ENCODE results near the gene ELF4. TPM values are rescaled to one million over a fixed set of nuclear protein-coding genes. Genes with fewer than 3 reads are reported as not detected.

Gene ELF4
- total RNA-seq, 2 donors from 2014 or later: 1.6 to 3.6 TPM

DNA sequence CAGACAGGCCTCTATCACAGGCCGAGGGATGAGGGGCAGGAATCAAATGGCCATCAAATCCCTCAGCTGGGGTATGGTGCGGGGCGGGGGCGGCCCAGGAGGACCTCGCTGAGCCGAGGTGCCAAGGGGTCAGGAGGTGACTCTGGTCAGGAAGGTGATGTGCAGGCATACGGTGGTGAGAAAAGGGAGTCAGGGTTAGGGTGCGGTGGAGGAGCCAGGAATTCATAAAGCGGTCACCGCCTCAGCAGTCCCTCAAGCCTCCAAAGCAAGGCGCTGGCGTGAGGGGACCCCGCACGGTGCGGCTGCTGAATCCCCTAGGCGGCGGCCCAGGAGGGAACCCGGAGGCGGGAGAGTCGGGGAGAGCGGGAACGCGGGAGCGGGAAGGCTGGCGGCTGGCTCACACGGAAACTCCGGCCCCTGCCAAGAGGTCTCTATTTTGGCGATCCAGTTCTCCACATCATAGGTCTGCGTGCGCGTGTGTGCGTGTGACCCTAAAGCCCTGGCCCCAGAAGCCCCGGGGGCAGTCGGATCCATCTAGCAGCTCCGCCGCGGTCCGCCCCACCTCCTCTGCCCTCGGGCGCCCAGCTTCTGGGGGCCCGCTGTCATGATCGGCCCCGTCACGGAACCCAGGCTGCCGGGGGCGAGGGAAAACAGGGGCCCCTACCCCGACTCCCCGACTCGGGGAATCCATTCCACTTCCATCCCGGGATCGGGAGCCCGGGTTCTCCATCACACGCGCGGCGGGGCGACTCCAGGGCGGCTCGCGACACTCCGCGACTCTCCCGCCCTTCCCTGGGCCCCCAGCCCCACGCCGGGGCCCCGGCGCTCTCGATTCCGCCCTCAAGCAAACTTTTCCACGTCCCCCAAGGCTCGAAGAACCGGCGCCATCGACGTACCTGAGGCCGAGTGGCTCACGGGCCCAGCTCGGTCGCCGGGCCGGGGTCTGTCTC, 593 bp downstream of the ELF4 start:
- peak in 1 of 4 donors; percentile 19 for DNase-seq
- Histone ChIP-seq H3K27me3 (no peaks in the 10 kb centered on the region), H3K27ac (peak overlapping the region in 3 of 4 donors; percentile 36 to 81 (median 40)), H3K4me1 (no peaks in the 10 kb centered on the region), H3K4me3 (peak overlapping the region; percentile 2 to 12), H3K9me3 (no peaks in the 10 kb centered on the region), H3K36me3 (replicated peaks in 1 of 2; ENCODE audit: insufficient read depth in 1 of 2, low read depth in 2 of 2) (no peaks in the 10 kb centered on the region)
- WGBS, 2 donors: 13 to 49% methylated on average over 20 to 46 of the region's 81 CpGs
- intact Hi-C loops (cut with DNase I): no loop called here
- TF ChIP-seq, protein P1, sequence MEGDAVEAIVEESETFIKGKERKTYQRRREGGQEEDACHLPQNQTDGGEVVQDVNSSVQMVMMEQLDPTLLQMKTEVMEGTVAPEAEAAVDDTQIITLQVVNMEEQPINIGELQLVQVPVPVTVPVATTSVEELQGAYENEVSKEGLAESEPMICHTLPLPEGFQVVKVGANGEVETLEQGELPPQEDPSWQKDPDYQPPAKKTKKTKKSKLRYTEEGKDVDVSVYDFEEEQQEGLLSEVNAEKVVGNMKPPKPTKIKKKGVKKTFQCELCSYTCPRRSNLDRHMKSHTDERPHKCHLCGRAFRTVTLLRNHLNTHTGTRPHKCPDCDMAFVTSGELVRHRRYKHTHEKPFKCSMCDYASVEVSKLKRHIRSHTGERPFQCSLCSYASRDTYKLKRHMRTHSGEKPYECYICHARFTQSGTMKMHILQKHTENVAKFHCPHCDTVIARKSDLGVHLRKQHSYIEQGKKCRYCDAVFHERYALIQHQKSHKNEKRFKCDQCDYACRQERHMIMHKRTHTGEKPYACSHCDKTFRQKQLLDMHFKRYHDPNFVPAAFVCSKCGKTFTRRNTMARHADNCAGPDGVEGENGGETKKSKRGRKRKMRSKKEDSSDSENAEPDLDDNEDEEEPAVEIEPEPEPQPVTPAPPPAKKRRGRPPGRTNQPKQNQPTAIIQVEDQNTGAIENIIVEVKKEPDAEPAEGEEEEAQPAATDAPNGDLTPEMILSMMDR (IDR thresholded peaks at IDR 0.05): no peak
- TF ChIP-seq POLR2A (IDR thresholded peaks at IDR 0.05): no peak
- peak; percentile 25 for ATAC-seq

- DNase-seq: no peak
- no peak for TF ChIP-seq POLR2A (IDR thresholded peaks at IDR 0.05)
- TF ChIP-seq, protein P1 (IDR thresholded peaks at IDR 0.05): no peak
- no peak overlapping the region for H3K4me3 ChIP-seq
- H3K9me3 ChIP-seq: no peaks in the 10 kb centered on the region
- 27 to 42% methylated on average over 4 to 9 of the region's 9 CpGs for WGBS, 2 donors
- no peaks in the 10 kb centered on the region for H3K4me1 ChIP-seq
- no peaks in the 10 kb centered on the region for H3K27me3 ChIP-seq
- intact Hi-C loops (cut with DNase I): no loop called here
- H3K27ac ChIP-seq: peak overlapping the region in 1 of 4 donors; percentile 81
- no peak for ATAC-seq
- H3K36me3 ChIP-seq (replicated peaks in 1 of 2; ENCODE audit: insufficient read depth in 1 of 2, low read depth in 2 of 2): no peaks in the 10 kb centered on the region
Observed at GRCh38 chrX:130108647-130109428, 1.5 kb downstream of the ELF4 start.

GRCh38 chrX:130106071-130106470, 4.2 kb downstream of the ELF4 start:
- no peak overlapping the region for H3K4me3 ChIP-seq
- no peaks in the 10 kb centered on the region for H3K4me1 ChIP-seq
- no peaks in the 10 kb centered on the region for H3K27me3 ChIP-seq
- TF ChIP-seq POLR2A (IDR thresholded peaks at IDR 0.05): no peak
- TF ChIP-seq, protein P1 (IDR thresholded peaks at IDR 0.05): no peak
- no peak for ATAC-seq
- 66% methylated on average over 8 to 10 of the region's 10 CpGs for WGBS, 2 donors
- DNase-seq: no peak
- intact Hi-C loops (cut with DNase I): no loop called here
- no peak overlapping the region for H3K27ac ChIP-seq
- no peaks in the 10 kb centered on the region for H3K36me3 ChIP-seq (replicated peaks in 1 of 2; ENCODE audit: insufficient read depth in 1 of 2, low read depth in 2 of 2)
- no peaks in the 10 kb centered on the region for H3K9me3 ChIP-seq

DNA sequence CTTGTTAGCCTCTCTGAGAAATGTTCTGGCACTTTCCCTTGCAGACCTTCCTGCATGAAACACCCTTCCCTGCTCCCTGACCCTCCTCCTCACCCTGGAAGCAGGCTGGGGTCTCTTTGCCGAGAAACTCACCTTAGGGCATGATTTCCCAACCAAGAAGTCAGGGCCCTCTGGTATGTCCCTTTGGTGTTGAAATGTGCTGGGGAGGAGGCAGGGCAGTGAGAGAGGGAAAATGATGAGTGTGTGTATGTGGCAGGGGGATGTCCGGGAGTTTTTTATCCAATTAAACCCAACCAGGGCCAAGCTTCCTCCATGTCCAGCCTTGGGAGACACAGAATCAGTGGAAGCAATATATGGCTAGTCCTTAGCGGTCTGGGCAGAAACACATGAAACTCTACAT, 5.1 kb downstream of the ELF4 start:
- WGBS, 2 donors: 66 to 86% methylated on average over 3 of the region's 3 CpGs
- H3K27me3 ChIP-seq: no peaks in the 10 kb centered on the region
- ATAC-seq: no peak

More for the DNA sequence above, 5.1 kb downstream of the ELF4 start:
- Histone ChIP-seq H3K27ac (no peak overlapping the region), H3K4me3 (no peak overlapping the region), H3K4me1 (no peaks in the 10 kb centered on the region), H3K36me3 (replicated peaks in 1 of 2; ENCODE audit: insufficient read depth in 1 of 2, low read depth in 2 of 2) (no peaks in the 10 kb centered on the region), H3K9me3 (no peaks in the 10 kb centered on the region)
- no peak for DNase-seq
- intact Hi-C loops (cut with DNase I): no loop called here
- TF ChIP-seq, protein P1 (IDR thresholded peaks at IDR 0.05): no peak
- TF ChIP-seq POLR2A (IDR thresholded peaks at IDR 0.05): no peak

Measured in body of pancreas (tissue), 4 donors.